ENCODE results near the gene TBC1D22A.
"Not testable (repeated sequence)": the region's sequence is repeated elsewhere in the genome, so short reads cannot be mapped to it uniquely, and the experiment has no call there.

The TBC1D22A gene

DNA sequence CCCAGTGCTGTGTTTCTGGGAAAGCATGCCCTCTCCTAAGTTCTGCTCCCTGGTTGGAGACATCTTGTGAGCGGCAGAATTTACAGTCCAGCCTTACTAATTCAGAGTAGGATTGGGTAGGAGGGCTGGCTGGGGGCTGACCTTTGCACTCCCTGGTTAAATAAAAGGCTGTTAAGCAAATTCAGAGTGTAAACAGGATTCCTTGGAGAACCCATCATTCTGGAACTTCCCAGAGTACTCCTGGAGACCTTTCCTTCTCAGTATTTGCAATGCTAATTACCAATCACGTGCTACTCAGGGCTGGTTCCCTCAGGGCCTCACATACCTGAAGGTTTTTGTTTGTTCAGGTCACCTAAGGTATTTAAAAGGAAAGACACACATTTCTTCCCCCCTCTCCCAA, 340.2 kb downstream of the TBC1D22A start:
- no peak for DNase-seq (ENCODE audit: low read depth in 3 of 3)

DNA sequence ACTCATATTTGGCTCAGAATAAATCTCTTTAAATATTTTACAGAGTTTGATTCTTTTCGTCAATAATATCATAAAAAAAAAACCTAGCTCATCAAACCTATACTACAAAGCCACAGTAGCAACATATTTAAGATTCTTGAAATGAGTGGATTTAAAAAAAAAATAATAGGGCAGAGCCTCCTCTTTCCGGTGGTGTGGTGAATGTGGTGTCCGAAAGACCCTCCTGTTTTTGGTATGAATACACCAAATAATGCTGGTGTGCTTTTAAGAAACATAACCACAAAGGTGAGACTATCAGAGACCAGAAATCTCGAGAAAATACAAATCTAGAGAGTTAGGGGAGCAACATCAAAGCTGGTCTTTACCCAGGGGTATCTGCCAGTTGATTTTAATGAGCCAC, 342.6 kb downstream of the TBC1D22A start:
- no peak for DNase-seq (ENCODE audit: low read depth in 3 of 3)

DNA sequence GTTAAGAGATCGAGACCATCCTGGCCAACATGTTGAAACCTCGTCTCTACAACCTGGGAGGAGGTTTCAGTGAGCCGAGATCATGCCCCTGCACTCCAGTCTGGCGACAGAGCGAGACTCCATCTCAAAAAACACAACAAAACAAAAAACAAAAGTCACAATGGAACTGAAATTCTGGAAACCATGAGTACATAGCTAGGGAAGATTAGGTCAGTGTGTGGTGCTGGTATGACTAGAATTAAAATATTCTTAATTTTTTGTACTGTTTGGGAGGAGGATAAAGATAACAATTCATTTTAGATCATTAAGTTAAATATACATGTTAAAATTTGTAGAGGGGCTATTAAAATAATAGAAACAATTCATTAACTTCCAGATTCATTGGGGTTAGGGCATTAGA, 344.4 kb downstream of the TBC1D22A start:
- no peak for DNase-seq (ENCODE audit: low read depth in 3 of 3)

DNA sequence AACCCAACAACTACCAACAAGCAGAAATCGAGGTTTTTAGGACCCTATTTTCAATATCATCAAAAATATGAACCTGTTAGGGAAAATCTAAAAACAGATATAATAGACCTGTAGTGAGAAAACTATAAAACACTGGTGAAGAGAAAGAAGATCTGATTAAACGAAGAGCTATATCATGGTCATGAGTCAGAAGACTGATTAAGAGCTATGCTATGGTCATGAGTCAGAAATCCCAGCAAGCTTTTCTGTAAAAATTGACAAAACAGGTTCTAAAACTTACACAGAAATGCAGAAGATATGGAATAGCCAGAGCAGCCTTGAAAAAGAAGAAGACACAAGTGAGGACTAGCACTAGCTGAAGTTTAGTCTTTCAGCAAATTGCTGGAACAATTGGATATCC, 345.0 kb downstream of the TBC1D22A start:
- no peak for DNase-seq (ENCODE audit: low read depth in 3 of 3)

DNA sequence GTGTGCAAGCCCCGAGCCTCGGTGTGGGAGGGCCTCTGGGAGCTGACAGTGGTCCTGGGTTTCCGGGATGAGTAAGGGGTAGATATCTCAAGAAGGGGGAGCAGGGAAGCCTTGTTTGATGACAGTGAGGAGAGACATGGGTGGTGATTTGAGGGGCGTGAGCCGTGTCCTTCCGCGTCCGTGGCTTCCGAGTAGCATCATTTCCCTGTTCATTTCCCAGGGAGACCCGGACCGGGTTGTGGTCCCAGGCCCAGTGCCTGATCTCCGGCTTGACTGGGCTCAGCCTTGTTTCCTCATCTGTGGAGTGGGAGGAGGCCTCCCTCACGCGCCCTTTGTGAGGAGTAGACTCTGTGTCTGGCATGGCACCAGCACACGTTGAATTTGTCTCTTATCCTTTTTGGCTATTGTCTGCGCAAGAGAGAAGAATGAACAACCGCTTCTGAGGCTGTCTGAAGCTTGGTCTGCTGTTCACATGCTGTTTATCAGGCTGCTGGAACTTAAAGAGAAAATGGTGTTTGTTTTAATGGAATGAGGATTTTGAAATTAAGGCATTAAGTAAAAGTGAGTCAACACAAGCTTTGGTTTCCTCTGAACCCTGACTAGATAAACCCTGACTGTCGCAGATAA, 348.5 kb downstream of the TBC1D22A start:
- no peak for DNase-seq (ENCODE audit: low read depth in 3 of 3)

DNA sequence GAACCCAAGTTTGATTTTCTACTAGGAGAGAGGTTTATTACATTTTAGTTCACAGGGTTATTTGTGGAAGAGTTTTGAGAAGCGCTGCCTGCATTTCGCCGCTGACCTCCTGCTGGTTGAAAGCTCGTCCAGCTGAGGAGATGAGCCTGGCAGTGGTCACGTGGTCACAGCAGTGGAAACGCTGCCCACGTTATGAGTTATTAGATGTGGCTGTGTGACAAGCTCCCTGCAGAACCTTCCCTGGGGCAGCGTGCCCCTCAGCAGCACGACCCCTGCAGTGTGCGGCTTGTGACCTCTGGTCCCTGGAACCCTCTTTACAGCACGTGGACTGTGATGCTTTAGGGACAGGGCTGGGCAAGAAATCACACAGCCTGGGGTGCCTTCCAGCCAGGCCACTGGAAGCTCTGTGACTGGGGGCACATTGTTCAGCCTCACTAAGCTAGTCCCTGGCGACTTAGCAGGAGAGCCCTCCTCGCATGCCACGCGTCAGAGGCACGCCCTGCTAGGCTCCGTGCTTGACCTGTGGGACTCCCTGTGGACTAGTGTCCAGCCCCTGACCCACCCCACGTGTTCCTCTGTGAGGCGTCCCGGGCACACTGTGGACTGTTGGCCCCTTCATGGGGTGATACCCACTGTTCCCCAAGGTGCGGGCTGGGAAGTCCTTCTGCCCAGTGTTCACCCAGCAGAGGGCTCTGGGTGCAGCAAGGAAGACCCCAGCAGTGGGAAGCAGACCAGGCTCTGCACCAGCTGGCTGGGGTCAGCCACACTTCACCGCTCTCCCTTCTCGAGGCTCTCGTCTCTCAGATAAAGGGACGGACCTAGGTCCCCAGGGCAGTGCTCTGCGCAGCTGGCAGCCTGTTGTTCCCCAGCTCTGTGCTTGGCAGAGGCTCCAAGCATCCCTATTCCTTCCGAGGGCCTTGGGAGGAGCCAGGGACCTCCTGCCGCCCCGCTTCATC, 349.5 kb downstream of the TBC1D22A start:
- no peak for DNase-seq (ENCODE audit: low read depth in 3 of 3)

DNA sequence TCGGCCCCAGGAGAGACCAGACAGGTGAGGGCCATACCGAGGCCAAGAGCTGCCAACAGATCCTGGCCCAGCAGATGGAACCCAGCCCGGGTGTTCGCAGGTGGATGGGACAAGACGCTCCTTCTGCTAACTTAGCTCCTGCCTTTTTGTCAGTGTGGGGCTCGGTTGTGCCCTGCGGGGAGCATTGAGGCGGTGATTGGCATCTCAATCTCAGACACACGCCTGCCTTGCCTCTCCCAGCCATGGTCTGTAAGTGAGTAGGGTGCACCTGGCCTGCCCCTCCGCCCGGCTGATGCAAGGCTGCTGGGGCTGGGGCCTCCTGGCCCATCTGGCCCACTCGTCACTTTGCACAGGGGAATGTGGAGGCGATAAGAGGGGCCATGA, 350.1 kb downstream of the TBC1D22A start:
- no peak for DNase-seq (ENCODE audit: low read depth in 3 of 3)

DNA sequence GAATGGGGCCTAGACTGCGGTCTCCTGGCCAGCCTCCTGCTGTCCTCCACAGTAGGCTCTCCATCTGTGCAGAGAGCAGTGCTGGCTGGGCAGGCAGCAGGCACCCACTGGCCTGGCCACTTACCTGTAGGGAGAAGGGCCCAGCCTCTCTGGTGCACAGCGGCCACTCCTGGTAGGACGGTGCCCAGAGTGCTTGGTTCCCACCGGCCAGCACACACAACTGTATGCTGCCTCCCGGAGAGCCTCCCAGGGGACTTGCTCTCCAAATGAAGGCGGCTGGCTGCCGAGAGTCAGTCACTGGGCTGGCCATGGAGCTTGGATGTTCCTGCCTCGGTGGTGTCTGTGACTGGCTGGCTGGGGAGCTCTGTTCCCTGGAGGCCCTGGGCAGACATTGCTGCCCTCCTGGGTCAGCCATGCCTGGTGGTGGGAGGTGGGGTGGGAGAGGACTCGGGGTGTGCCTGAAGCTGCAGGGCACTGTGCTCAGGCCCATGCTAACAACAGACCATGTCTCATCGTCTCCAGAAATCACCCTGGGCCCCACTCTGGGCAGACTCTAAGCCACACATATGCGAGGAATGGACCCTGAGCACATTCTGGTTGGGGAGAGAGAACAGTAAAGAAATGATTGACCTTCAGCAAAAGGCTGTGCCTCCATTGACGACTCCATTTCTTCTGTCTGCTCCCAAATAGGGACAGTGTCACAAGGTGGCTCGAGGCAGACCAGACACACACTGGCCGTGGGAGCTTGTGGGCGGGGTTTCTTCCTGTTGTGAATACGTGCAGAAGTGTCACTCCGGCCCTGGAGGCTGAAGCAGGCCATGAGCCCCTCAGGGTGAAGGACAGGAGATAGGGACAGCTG, 350.8 kb downstream of the TBC1D22A start:
- DNase-seq (ENCODE audit: low read depth in 3 of 3) = no peak

DNA sequence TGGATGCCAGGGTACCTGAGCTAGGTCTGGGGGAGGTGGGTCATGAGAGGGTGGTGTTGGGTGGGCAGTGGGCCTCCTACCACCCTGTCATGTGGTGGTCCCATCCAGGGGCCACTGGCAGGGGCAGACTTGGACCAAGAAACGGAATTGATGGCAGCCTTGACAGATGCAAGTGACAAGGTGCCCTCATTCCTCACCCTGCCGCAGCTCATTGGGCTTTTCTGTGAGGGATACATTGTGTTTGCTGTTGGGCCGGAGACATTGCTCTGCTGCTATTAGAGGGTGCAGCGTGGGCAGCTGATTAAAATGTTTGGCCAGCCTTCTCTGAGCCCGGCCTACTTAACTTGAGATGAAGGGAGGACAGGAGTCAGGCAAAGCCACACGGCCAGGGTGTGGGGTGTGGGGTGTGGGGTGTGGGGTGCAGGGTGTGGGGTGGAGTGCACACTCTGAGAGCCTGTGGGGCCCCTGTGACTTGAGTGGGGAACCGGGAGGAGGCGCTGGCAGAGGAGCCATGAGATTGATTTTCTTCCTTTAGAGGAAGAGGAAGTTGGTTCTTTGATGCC, 351.5 kb downstream of the TBC1D22A start:
- DNase-seq (ENCODE audit: low read depth in 3 of 3) = no peak

DNA sequence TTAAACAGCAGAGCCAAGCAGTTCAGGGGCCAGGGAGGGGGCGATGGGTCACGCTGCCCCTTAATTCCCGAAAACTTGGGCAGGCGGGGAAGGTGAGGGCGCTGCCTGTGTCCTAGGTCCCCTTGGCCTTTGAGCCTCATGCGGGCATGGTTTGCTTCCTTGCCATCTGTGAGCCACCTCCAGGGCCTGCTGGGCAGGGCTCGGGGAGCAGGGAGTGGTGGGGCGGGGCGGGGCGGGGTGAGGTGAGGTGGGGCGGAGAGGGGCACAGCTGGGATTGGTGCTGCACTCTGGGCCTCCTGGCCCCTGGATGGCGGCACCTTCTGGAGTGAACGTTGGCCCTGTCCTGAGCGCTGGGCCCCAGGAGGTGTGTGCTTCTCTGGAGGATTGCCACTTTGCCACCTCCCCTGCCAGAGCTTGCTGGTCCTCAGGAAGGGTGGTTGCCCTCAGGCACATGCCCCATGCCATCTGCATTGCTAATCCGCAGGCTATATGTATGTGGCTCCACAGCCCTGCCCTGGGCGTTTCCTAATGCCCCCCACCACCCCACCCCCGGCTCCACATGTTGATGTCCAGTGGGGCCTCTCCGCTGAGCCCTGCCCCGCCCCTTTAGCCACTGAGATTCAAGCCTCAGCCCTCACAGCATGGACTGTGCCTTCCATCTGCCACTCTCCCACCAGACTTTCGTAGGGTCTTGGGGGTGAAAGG, 352.5 kb downstream of the TBC1D22A start:
- no peak for DNase-seq (ENCODE audit: low read depth in 3 of 3)

DNA sequence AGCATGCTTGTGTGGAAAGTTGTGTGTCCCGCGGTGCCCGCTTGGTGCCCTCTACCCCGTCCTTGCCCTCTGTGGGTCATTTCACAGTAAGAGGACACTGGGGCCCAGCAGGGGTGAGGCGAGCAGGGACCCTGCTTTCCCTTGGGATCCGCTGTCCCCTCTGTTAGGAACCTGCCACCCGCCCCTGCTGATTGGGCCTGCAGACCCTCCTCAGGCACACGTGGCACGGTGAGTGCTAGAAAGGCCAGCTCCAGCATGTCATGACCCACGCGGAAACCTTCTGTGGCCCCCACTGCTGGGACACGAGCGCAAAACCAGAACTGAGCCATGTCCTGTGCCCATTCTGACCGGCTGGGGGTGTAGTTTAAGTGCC, 353.1 kb downstream of the TBC1D22A start:
- no peak for DNase-seq (ENCODE audit: low read depth in 3 of 3)

DNA sequence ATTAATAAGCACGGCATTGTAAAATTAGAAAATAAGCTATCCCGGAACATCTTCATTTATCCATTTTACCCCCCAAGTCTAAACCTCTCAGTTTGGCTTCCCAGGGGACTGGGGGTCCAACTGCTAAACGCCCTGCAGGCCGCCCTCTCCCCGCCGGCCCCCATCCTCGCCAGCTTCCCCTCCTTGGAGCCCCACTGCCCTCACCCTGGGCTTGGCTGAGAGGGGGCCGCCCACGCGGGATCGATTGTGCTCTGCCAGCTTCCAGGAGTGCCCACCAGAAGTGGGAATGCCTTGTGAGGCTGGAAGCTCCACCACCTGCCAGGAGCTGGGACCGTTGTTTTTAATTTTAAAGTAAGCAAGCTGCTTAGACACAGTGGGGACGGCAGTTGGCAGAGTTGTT, 353.5 kb downstream of the TBC1D22A start:
- no peak for DNase-seq (ENCODE audit: low read depth in 3 of 3)

DNA sequence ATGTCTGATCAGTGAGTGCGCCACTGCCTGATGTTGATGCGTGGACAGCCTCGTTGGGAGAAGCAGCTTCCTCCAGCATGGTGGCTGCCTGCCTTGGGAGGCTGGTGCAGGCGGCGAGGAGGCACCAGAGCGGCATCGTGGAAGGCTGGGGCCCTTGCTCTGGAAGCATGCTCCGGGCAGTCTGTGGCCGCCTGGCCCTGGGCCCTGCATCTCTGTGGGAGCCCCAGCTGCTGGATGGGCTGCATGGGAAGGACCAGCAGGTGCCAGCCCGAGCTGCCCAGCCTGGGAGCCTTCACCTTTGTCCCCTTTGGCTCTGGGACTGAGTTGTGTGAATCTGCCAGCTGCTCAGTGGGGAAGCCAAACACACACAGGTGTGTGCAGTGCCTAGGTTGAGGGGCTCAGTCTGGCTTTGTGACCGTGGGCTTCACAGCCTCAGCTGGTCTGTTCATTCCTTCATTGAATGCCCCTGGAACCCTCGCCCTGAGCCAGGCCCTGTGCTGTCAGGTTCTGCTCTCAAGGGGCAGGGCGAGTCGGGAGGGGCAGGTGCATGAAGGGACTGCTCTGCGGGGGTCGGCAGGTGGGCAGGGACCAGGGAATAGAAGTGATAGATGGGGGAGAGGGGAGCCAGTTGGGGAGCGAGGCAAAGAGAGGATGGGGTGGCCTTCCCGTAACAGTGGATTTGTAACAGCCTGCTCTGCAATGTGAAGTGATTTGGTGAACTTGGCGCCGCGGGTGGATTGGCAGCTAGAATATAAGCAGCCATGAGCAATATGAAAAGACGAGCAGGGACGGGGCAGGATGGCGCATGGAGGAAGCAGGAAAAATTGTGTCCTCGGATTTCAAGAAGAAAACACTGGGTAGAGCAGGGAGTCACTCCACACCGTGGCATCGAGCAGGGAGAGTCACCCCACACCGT, 354.2 kb downstream of the TBC1D22A start:
- DNase-seq (ENCODE audit: low read depth in 3 of 3) = no peak

DNA sequence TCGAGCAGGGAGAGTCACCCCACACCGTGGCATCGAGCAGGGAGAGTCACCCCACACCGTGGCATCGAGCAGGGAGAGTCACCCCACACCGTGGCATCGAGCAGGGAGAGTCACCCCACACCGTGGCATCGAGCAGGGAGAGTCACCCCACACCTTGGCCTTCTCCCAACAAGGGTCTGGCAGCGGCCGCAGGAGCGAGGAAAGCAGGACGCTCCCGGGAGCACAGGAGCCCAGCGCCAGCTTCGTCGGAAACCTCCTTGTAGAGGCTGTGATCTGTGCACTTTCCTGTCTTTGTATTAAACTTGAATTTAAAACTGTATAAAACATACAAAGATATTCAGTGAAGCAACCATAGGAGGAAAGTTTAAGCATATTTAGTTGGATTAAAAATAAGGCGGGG, 355.0 kb downstream of the TBC1D22A start:
- not testable (repeated sequence) for DNase-seq (ENCODE audit: low read depth in 3 of 3)

DNA sequence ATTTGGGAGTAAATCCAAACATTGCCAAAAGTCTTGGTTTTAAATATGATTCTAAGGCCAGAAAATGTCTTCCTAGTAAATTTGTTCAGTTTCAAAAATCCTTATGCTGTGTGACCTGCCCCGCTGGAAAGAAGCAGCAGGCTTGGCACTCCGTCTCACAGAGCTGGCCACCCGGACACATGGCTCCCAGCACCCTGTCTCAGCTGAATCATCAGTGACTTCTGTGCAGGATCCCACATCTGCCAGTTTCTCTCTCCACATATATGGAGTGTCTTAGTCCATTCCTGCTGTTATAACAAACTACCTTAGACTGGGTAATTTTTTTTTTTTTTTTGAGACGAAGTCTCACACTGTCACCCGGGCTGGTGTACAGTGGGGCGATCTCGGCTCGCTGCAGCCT, 356.7 kb downstream of the TBC1D22A start:
- DNase-seq (ENCODE audit: low read depth in 3 of 3) = no peak

DNA sequence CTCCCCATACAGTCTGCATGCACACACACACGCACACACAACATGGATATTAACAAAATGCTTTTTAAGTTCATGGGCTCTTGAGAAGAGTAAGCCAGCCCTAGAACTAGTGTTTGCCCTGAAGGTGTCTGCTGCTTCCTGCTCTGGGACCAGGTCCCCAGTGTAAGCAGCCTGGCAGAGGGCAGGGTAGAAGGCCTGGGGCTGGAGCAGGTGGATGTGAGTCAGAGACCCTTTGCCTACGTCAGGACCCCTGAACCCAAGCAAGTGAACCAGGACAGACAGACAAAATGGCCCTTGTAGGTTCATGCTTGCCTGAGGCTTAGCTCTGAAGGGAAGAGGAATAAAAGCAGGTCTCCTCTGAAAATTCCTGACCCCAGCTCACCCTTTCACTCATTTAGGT, 357.9 kb downstream of the TBC1D22A start:
- DNase-seq (ENCODE audit: low read depth in 3 of 3) = no peak

DNA sequence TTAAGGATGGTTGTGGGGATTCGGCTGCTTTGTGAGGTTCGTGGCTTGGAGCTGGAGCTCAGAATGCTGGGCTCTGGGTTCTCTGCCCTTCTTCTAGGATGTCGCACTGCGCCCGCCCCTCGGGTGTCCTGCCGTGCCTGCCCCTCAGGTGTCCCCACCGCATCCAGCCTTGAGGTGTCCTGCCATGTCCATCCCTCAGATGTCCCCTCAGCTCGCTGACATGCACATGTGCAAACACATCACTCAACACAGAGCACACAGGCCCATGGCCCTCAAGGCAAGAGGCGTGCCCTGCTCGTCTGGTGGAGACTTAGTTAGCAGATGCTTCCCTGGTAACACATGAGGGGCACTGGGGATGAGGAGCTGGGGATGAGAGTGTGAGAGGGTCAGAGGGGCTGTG, 359.3 kb downstream of the TBC1D22A start:
- no peak for DNase-seq (ENCODE audit: low read depth in 3 of 3)

DNA sequence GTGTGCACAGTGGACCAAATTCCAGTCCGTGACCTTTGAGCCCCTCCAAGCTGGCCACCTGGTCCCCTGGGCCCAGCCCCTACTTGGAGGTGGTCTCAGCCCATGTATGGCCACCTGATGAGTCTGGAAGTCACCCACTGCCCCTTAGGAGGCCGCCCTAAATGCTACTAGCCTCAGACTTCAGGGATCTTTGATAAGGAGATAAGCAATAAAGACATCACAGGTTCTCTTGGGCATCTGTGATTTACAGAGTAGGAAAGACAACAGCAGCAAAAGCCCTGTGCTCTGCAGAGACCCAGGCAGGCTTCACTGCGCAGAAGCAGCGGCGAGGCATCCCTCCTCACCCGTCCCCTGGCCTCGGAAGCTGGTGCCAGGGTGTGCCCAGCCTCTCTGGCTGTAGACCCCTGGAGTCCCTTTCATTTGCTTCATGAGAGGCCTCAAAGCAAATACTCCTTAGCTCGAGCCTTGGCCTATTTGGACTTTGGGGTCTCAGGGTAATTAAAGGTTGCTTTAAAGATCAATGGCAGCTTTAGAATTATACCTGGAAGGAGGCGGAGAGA, 360.1 kb downstream of the TBC1D22A start:
- DNase-seq (ENCODE audit: low read depth in 3 of 3) = no peak

DNA sequence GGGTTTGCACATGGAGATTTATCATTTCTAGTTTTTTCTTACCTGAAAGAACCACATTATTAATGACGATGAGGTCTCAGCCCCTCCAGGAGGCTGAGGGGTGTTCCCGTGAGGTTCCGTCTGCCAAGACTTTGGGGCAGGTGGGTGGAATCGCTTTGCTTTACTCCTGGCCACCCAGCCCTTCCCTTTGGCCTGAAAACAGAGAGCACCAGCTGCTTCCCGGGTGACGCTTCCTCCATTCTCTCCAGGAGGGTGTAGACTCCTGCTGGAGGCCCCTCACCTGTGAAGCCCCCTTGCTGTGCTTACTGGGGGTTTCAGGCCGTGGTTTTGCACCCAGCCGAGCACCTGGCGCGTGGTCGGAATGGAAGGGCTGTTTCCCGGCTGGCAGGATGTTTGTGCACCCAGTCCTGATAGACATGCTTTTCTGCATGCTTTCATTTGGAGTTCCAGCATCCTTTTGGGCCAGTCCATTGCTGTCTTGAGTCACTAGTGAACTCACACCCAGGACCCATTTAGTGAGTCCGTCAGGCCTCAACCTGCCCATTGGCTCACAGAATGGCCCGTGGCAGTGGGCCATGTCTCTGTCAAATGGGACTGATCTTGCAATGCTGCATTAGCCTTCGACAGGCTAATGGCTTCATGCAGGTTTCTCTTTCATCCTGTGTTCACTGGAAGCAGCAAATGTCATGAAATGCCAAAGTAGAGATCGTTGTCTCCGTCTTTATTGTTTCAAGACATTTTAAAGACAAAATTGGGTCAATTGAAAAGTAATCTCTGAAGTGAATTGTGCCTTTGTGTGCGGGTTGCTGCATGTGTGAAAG, 360.8 kb downstream of the TBC1D22A start:
- DNase-seq (ENCODE audit: low read depth in 3 of 3) = no peak

Data from stimulated activated CD4-positive, alpha-beta T cell treated with anti-CD3 and anti-CD28 coated beads, TNF-alpha, amount 100 ng/mL, for 48 hours (primary cell).